Astrocyte (in vitro differentiated cells and primary cell): ENCODE results near the gene CNGB1.
"Not testable (repeated sequence)": the region's sequence is repeated elsewhere in the genome, so short reads cannot be mapped to it uniquely, and the experiment has no call there.

Source experiments
- CTCF ChIP-seq: IDR thresholded peaks from 2 replicates; pipeline ENCODE4 v1.5.1; 2011; ENCODE audit warnings: low read depth, mild to moderate bottlenecking, inconsistent platforms, low read length, moderate library complexity; ENCODE audit not compliant: insufficient read depth
- EZH2 ChIP-seq: IDR thresholded peaks from 2 replicates; pipeline ENCODE4 v1.6.1; 2012; ENCODE audit warnings: mild to moderate bottlenecking, low read length, inconsistent platforms; ENCODE audit not compliant: insufficient read depth

DNA sequence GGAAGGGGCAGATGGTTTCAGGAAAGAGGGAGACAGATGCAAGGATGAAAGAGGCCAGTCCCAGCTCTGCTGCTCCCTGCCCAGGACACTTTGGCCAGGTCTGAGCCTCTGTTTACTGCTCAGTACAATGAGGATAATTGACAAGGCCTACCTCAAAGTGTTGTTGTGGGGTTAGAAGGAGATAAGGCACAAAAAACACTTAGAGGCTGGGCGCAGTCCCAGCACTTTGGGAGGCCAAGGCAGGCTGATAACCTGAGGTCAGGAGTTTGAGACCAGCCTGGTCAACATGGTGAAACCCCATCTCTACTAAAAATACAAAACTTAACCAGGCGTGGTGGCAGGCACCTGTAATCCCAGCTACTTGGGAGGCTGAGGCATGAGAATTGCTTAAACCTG is 7.1 kb upstream of the CNGB1 start:
- not testable (repeated sequence) for TF ChIP-seq EZH2, CTCF
